GM21526 (cell line): ENCODE measurements around the gene ATP4B.

ENCODE experiments used
- ATAC-seq: cut with Tn5 transposase; IDR thresholded peaks from one replicate; pipeline ENCODE4 v1.9.1; 2021; ENCODE audit warnings: moderate library complexity; ENCODE audit not compliant: unreplicated experiment, low FRiP score

Gene ATP4B

DNA sequence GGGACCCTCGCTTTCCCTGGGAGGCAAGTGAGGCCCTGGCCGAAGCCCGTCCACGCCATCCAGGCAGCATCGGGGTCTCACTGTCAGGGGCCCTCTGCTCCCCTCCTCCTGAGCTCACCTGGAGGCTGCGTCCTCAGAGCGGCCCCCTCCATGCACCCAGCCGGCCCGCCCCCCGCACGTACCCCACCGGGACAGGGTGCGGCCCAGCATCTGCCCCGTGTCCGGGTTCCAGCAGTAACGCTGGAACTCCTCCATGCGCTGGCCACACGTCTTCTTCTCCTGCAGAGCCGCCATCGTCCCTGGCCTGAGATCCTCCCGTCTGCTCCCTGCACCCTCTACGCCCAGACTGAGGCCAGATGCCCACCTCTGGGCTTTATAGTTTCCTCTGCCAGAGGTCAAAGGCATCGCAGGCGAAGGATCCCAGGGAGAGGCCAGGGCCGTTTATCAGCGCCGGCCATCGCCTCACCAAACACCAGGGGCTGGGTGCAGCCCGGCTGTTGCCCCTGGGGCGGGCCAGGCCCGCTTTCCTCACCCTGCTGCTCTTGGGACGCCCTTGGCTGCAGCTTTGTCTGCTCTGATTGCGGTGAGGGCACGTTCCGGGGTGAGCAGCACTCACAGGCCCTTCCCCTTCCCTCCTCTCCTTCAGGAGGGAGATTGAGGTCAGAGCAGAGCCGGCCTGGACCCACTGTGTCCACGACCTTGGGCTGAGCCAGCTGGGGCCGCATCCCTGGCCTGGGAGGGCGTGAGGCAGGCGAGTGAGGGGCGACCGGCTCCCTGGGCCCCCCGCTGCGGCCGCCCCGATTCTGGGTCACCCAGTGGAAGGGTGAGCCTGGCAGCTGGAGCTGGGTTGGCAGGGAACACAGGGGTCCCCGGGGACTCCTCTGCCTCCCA lies at the start of gene ATP4B:
Gene ATP4B, minus strand, starts transcription at position 348 of the 891 bp plus-strand sequence. Its CDS starts 54 bp downstream, at position 294.
- ATAC-seq, result no peak

DNA sequence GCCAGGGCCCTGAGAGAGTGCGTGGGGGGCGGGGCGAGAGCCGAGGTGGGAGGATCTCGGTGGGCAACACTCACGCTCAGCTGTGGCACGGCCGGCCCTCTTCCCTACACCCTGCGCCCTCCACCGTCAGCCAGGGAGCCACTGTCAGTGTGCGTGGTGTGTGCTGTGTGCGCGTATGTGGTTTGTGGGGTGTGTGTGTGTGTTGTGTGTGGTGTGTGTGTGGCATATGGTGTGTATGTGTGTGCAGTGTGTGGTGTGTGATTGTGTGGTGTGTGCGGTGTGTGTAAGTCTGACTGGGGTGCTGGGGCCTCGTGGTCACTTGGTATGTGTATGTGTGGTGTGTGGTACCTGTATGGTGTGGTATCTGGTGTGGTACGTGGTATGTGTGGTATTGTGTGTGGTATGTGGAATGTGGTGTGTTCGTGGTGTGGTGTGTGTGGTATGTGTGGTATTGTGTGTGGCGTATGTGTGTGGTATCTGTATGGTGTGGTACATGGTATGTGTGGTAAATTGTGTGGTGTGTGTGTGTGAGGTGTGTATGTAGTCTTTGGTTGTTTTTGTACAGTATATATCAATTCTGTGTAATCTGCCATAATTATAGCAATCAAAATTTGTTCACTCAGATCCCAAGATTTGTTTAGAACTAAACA lies 14.1 kb upstream of the ATP4B start:
- ATAC-seq, result no peak

DNA sequence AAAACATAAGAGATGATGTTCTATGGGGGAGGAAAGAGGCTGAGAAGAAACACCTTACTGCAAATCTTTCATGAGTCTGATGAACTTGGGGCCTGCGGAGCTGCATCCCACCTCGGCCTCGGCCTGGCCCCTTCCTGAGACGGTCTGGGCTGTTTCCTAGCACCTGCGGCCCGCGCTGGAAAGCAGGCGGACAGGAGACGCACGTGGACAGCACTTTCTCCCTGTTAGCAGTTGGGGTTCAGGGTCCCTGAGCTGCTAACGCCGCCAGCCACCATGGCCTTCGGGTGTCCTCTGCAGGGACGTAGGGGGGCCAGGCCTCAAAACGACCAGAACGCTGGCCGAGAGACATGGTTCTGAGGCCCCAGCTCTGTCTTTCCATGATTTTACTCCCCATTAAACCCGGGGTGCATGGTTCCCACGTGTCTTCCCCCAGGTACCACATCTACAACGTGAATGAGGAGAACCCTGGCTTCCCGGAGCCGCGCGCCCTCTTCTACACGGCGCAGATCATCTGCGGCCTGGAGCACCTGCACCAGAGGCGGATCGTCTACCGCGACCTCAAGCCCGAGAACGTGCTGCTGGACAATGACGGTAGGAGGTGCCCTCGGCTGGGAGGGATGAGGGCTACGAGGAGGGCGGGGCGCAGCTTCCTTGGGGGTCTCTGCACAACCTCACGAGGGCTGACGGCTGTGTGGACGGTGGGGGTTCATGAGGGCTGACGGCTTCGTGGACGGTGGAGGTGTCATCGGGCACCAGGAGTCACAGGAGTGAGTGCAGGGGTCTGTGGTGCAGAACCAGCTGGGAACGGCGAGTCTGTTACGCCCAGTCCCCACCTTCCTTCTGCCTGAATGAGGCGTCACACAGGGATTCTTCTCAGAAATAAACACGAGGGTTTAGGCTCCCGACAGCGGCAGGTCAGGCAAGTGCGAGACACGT lies 13.3 kb upstream of the ATP4B start:
- ATAC-seq, result no peak

DNA sequence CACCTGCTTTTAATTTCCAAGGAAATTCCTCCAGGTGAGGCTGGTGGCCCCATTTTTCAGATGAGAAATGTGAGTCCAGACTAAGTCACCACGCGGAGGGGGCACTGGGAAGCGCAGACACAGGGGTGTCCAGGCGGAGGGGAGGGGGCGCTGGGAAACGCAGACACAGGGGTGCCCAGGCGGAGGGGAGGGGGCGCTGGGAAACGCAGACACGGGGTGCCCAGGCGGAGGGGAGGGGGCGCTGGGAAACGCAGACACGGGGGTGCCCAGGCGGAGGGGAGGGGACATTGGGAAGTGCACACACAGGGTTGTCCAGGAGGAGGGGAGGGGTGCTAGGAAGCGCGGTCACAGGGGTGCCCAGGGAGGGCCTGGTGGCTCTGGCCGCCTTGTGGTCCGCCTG lies 12.5 kb upstream of the ATP4B start:
- ATAC-seq, result no peak

DNA sequence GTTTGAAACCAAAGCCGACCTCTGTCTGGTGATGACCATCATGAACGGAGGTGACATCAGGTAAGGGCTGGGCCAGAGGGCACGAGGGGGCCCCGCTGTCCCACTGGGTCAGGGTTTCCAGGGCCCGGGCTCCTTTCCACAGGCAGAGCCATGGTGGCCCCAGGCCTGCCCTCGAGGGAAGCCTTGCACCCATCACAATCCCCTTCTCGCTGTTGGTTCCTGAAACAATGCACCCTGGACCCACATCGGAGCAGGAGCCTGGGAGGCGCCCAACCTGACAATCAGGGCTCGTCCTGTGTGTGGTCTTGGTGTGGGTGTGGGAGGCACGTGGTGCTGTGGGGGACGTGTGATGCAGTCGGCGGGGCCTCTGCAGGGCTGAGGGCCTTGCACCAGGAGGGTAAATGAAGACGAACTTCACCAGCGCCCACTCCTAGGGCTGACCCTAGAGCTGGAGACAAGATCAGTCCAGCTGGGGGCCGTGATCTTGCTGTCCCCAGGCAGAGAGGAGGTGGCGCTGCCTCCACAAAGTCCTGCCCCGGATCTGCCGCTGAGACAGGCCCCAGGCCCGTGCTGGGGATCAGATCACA lies 11.8 kb upstream of the ATP4B start:
- ATAC-seq, result no peak

DNA sequence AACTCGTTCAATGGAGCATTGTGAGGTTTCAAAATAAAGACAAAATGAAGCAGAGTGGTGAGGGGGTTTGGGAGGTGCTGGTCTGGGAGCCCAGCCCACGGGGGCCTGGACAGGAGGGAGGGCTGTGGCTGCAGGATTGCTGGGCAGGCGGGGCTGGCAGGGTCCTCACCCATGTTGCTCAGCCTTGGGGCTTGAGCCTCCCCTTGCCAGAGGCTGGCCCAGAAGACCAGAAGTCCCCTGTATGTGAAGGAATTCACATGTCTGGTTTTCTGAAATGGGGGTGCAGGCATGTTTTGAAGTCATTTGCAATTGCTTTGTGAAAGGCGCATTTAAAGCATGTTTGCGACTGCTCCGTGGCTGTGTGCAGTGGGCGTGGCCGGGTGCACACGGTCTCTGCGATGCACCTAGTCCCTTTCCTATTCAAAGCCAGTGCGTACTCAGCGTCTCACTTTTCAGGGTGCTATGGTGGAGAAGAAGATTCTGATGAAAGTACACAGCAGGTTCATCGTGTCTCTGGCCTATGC lies 11.3 kb upstream of the ATP4B start:
- no peak for ATAC-seq

DNA sequence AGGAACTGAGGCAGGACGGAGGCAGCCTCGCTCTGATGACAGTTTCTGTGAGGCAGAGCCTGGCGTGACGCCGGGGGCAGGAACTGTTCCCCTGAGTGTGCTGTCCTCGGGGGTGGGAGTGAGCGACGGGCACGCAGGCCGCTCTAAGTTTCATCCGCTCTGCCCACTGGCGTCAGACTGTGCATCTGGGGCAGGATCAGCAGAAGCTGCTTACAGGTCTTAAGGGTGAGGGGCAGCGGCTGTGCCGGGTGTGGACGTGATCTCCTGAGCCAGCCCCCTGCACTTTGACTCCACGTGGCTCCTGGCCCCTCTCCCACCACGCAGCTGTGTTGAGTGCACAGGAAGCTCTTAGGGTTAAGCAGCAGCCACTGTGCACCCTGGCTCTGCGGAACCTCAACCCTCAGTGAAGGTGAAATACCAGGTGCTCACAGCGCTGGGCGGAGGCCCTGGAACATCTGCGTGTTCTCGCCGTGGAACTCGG lies 10.5 kb upstream of the ATP4B start:
- no peak for ATAC-seq

DNA sequence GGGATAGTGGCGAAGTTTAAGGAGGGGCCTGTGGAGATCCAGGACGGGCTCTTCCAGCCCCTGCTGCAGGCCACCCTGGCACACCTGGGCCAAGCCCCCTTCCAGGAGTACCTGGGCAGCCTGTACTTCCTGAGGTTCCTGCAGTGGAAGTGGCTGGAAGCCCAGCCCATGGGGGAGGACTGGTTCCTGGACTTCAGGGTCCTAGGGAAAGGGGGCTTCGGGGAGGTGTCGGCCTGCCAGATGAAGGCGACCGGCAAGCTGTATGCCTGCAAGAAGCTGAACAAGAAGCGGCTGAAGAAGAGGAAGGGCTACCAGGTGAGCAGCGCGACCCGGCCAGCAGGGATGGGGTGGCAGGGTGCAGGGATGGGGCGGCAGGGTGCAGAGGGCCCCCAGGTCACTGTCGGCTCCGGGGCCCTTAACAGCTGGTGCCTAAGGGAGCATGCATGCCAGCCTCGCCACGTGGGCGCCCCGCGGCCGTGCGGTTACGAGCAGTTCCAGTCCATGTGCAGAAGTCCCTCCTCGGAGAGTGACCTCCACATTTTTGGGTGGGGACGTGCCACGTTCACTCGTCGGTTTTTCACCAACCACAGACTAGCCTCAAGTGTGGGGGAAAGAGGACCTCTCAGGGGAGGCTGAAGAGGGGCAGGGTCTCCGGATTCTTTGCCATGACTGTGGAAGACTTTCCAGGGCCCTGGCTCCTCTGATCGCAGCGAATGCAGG lies 9.9 kb upstream of the ATP4B start:
- no peak for ATAC-seq

DNA sequence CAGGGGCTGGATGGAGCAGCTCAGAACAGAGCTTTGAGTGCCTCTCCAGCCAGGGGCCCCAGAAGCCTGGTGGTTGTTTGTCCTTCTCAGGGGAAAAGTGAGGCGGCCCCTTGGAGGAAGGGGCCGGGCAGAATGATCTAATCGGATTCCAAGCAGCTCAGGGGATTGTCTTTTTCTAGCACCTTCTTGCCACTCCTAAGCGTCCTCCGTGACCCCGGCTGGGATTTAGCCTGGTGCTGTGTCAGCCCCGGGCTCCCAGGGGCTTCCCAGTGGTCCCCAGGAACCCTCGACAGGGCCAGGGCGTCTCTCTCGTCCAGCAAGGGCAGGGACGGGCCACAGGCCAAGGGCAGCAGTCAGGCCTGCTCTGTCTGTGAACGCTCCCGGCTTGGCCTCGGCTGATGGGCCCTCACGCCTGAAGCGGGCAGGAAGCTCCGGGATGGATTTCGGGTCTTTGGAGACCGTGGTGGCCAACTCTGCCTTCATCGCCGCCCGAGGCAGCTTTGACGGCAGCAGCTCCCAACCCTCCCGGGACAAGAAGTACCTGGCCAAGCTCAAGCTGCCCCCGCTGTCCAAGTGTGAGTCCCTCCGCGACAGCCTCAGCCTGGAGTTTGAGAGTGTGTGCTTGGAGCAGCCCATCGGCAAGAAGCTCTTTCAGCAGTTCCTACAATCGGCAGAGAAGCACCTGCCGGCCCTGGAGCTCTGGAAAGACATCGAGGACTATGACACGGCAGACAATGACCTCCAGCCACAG lies 9.1 kb upstream of the ATP4B start, which contains the start of gene GRK1:
Gene GRK1, plus strand, starts transcription at position 269 of the 751 bp plus-strand sequence. Its CDS starts 168 bp downstream, at position 437.
- ATAC-seq, result no peak

DNA sequence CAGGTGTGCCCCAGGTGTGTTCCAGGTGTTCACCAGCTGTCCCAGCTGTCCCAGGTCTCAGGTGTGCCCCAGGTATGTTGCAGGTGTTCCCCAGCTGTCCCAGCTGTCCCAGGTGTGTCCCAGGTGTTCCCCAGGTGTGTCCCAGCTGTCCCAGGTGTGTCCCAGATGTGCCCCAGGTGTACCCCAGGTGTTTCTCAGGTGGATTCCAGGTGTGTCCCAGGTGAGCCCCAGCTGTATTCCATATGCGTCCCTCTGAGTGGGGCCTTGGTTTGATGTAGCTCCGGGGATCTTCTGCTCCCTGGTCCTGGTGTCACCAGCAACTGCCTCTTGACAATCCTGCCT lies 8.3 kb upstream of the ATP4B start:
- no peak for ATAC-seq

DNA sequence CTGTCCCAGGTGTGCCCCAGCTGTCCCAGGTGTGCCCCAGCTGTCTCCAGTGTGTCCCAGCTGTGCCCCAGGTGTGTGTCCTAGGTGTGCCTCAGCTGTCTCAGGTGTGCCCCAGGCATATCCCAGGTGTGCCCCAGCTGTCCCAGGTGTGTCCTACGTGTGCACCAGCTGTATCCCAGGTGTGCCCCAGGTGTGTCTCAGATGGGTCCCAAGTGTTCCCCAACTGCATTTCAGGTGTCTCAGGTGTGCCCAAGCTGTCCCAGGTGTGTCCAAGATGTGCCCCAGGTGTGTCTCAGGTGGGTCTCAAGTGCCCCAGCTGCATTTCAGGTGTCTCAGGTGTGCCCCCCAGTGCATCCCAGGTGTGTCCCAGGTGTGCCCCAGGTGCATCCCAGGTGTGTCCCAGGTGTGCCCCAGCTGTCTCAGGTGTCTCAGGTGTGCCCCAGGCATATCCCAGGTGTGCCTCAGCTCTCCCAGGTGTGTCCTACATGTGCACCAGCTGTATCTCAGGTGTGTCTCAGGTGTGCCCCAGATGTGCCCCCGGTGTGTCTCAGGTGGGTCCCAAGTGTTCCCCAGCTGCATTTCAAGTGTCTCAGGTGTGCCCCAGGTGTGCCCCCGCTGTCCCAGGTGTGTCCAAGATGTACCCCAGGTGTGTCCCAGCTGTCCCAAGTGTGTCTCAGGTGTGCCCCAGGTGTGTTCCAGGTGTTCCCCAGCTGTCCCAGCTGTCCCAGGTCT lies 7.8 kb upstream of the ATP4B start:
- no peak for ATAC-seq

DNA sequence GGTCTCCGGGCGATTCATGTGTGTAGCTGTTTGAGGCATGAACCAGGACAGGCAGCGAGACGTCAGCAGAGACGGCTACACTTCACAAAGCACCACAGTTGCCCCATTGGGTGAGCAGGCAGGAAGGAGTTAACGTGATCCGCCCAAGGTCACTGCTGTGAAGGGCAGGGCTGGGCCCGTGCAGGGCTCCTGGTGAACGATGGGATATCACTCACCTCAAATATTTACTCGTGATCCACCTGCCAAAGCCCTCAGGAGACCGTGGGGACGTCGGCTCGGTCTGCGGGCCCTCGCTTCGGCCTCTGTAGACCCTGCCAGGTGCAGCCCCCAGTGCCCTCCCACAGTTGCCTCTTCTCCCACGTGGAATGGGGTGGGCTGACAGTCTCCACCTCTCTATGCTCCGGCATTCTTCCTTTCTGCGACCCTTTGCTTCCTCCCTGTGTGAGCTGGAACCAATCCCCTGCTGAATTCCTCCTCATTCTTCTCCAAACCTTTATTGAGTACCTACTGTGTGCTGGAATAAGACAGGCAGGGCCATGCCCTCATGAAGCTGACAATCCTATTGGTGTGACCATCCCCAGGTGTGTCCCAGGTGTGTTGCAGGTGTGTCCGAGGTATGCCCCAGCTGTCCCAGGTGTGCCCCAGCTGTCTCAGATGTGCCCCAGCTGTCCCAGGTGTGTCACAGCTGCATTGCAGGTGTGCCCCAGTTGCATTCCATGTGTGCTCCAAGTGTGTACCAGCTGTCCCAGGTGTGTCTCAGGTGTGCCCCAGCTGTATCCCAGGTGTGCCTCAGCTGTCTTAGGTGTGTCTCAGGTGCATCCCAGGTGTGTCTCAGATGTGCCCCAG lies 7.0 kb upstream of the ATP4B start:
- no peak for ATAC-seq

DNA sequence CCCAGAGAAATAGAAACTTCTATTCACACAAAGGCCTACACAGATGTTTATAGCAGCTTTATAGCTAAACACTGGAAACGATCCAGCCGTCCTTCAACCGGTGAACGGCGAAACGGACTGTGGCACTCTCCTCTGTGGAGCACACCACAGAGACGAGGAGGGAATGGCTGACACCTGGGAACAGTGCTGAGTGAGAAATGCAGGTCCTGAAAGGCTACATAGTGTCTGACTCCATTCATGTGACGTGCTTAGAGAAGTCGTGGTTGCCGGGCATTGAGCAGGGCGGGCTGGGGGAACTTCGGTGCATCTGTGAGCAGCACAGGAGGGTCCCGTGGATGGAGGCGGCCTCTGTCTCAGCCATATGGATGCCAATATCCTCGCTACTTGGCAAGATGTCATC lies 5.9 kb upstream of the ATP4B start:
- ATAC-seq, result no peak

DNA sequence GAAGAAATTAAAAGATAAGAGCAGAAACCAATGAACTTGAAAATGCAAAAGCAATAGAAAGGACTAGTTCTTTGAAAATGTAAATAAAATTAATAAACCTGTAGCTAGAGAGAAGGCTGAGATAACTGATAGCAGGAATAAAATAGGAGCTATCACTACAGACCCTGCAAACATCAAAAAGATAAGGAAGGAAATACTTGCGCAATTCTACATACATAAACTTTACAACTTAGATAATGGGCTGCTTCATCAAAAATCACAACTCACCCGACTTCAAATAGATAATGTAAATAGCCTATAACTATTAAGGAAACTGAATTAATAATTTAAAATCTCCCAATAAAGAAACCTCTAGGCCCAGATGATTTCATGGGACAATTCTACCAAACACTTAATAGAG lies 3.5 kb upstream of the ATP4B start:
- ATAC-seq, result no peak

DNA sequence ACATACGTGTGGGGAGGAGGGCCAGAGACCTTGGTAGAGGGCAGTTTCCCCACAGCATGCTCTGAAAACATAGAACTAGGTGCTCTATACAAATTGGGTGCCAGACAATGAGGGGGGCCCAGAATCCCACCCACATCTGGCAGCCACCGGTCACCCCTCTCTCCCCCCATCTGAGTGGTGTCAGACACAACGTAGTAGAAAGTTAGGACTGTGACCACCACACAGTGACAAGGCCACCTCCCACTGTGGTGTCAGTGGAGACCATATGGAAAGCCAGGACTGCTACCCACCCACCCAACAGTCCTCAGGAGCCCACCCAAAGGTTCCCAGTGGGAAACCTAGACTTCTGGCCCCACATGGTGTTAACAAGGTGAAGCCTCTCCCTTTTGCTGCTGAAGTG lies 2.1 kb upstream of the ATP4B start:
- no peak for ATAC-seq

DNA sequence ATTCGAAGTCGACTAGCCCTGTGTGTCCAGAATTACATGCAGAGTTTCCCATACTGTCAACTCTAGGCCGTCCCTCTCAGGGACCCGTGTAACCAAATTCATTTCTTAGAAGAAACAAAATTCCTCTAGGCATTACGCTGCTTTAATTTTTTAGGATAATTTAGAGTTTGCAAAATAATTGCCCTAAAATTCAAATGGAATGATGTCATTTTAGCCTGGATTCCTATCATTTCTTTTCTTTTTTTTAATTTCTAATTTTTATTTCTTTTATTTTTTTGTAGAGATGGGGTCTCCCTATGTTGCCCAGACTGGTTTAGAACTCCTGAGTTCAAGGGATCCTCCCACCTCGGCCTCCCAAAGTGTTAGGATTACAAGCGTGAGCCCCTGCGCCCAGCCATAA lies 1.3 kb upstream of the ATP4B start:
- no peak for ATAC-seq

DNA sequence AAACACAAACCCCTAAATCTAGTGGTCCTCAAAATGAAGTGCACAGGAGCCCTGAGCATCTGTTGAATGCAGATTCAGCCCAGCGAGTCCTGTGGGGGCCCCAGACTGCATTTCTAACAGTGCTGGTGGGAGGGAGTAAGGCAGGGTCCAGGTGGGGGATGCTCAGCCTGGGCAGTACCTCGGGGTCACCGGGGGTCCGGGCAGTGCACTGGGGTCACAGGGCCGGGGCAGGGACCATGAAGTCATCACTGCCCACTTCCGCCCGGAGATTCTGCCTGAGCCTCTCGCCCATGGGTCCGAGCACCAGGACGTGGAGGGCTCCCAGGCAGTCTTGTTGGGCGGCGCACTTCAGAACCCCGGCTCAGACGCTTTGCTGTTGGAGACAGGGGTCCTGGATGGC lies 838 bp upstream of the ATP4B start:
- ATAC-seq, result no peak
